ENCODE data around the gene TRIP12.
A peak's percentile ranks its signal among the peaks of the same experiment; 100 is the strongest.
"Not testable (repeated sequence)": the region's sequence is repeated elsewhere in the genome, so short reads cannot be mapped to it uniquely, and the experiment has no call there.

TRIP12 gene

DNA sequence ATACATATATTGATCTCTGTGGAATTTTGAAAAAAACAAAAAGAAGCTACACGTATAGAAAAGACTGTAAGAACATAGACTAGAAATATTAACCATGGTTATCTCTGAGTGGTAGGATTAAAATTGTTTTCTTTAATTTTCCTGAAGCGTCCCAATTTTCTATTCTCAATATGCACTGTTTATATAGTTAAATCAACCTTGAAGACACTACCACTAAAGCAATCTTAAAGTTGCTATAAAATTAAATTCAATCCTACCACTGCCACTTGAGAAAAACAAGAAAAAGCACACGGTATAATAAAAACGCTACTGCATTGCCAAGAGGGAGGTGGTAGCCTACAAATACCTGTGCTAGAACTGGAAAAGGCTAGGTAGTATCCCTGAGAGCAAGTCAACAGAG lies 47.2 kb downstream of the TRIP12 start:
- no peak for DNase-seq (ENCODE audit: low read depth)

DNA sequence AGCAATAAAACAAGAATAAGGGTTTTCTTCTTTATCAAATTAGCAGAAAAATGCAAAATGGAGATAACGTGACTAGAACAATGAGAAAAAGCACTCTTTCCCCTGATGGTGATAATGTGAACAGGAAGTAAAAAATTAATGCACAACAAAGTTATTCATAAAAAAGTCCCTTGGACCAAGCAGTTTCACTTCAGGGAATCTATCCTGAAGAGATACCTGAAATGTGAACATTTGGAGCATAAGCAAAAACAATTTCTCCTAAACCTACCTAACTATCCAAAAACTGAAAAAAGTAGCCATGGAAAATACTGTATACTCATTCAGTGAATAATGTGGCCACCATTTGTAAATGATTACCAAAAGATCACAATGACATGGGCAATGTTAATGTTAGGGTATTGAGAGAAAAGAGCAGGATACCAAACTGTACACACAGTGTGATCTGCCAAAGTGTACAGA lies 48.7 kb downstream of the TRIP12 start:
- DNase-seq (ENCODE audit: low read depth) = no peak

- DNase-seq (ENCODE audit: low read depth) = no peak
These were observed 50.7 kb downstream of the TRIP12 start for GRCh38 chr2:229870903-229871656.

- no peak for DNase-seq (ENCODE audit: low read depth)
These were observed 52.6 kb downstream of the TRIP12 start for GRCh38 chr2:229869226-229869625.

DNA sequence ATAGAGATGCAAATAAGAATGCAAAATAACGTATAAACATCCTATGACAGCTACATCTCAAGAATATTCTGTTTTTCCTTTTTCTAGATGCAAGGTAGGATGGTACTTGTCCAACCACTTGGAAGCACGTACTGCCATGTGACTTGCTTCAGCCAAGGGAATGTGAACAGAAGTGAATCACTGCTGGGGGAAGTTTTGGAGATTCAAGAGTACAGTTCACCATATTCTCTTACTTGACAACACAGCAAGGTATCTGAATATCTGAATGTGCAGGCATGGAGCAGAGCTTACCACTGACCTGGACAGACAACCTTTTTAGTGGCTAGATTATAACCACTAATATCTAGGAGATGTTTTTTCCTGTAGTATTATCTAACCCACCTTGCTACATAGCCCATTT lies 53.0 kb downstream of the TRIP12 start:
- DNase-seq (ENCODE audit: low read depth) = no peak

DNA sequence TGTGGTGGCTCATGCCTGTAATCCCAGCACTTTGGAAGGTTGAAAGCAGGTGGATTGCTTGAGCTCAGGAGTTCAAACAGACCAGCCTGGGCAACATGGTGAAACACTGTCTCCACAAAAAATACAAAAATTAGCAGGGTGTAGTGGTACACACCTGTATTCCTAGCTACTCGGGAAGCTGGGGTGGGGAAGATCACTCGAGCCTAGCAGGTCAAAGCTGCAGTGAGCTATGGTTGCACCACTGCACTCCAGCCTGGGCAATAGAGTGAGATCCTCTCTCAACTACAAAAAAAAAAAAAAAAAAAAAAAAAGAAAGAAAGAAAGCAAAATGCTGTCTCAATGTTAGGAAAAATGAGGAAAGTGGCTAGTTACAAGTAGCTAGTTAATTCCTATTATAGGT lies 56.8 kb downstream of the TRIP12 start:
- DNase-seq (ENCODE audit: low read depth) = no peak

GRCh38 chr2:229861431-229861830 lies 60.4 kb downstream of the TRIP12 start:
- no peak for DNase-seq (ENCODE audit: low read depth)

DNA sequence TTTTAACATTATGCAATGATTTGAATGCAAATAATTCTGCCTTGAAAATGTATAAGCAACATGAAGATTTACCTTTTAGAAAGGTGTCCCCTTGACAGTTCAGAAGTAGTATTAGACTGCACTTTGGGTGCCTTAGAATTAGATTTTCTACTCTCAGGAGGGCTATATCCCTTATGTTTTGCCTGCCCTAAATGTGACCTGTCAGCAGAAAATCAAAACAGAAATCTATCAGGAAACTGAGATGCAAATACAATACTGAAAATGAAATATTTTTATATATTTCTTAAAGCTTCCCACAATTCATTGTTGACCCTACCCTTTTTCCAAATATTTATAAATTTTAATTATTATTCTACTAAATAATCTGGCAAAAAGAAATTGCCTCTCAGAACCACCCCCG lies 61.5 kb downstream of the TRIP12 start:
- DNase-seq (ENCODE audit: low read depth) = no peak

DNA sequence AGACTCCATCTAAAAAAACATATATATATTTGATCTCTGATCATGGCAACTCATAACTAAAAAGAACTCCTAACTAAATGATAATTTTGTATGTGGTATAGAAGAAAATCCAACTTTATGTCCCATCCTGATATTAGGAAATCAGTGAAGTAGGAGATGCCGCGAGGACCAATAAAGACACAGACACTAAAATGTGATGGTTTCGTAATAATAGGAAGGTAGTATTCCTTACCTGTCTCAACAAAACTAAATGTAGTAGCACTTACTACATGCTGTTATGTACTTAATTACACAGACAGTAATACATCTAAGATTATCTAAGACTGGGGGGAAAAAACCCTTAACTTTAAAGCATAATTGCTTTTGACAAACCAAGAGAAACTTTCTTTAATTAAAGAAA lies 63.5 kb downstream of the TRIP12 start:
- no peak for DNase-seq (ENCODE audit: low read depth)

DNA sequence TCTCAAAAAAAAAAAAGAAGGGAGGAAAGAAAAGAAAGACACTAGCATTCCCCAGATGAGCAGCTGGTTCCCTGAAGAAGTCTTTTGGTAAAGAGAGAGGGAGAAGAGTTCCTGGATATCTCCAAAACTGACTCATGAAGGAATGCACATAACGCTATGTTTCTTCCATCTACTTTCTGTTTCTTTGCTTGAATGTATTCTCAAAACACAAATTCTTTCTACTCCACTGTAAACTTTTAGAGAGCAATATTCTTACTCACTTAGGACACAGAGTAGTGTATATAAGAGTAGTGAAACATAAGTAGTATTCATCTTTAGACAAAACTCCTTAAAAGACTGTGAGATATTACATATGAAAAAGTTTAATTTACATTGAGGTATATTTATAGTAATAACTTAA lies 64.2 kb downstream of the TRIP12 start:
- no peak for DNase-seq (ENCODE audit: low read depth)

GRCh38 chr2:229856413-229856812 lies 65.4 kb downstream of the TRIP12 start:
- DNase-seq (ENCODE audit: low read depth) = no peak

DNA sequence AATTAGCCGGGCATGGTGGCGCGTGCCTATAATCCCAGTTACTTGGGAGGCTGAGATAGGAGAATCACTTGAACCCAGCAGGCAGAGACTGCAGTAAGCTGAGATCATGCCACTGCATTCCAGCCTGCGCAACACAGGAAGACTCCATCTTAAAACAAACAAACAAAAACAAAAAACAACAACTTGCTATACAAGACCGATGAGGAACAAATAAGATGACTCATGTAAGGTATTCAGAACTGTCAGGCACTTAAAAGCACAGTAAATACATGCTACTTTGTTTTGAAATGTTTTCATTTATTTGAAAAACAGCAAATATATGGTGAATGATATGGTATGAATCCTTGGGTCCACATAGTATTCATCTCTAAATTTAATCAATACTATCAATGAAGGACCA lies 66.7 kb downstream of the TRIP12 start:
- DNase-seq (ENCODE audit: low read depth) = no peak

GRCh38 chr2:229852565-229852964 lies 69.2 kb downstream of the TRIP12 start:
- DNase-seq (ENCODE audit: low read depth) = peak; percentile 28

- no peak for DNase-seq (ENCODE audit: low read depth)
These were observed 69.9 kb downstream of the TRIP12 start for GRCh38 chr2:229851870-229852269.

DNA sequence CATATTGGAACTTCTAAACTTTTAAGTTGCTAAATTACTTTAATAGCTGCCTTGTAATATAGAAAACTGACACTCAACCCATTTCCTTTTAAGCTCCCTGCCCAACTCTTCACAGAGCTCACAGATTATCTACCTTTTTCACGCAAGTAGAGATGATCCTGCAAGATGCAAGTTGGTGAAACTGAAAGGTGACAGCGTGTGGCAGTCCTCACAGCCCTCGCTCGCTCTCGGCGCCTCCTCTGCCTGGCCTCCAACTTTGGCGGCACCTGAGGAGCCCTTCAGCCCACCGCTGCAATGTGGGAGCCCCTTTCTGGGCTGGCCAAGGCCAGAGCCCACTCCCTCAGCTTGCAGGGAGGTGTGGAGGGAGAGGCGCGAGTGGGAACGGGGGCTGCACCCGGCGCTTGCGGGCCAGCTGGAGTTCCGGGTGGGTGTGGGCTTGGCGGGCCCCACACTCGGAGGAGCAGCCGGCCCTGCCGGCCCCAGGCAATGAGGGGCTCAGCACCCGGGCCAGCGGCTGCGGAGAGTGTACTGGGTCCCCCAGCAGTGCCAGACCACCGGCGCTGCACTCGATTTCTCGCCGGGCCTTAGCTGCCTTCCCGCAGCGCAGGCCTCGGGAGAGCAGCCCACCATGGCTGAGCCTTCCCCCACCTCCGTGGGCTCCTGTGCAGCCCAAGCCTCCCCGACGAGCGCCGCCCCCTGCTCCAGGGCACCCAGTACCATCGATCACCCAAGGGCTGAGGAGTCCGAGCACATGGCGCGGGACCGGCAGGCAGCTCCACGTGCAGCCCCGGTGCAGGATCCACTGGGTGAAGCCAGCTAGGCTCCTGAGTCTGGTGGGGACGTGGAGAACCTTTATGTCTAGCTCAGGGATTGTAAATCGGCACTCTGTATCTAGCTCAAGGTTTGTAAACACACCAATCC lies 71.2 kb downstream of the TRIP12 start:
- DNase-seq (ENCODE audit: low read depth) = not testable (repeated sequence)

GRCh38 chr2:229849073-229849472 lies 72.7 kb downstream of the TRIP12 start:
- DNase-seq (ENCODE audit: low read depth) = no peak

- DNase-seq (ENCODE audit: low read depth) = no peak
These were observed 78.2 kb downstream of the TRIP12 start for GRCh38 chr2:229843613-229844012.

DNA sequence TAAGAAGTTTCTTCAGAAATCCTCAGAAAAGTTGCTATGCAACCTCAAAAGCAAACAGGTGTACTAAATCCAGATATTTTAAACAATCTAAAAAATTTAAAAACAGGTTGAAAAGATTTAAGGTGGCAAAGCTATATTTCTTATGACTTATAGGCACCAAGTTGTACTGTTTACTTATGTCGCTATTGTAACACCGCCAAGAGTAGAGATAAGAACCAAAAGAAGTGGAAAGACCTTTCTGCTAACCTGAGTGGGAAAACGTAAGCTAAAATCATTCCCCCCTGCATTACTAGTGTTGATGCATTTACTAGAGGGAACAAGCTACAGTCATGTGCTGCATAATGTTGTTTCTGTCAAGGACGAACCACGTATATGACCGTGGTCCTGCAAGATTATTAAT lies 83.1 kb downstream of the TRIP12 start:
- no peak for DNase-seq (ENCODE audit: low read depth)

GRCh38 chr2:229836847-229837246 lies 85.0 kb downstream of the TRIP12 start:
- DNase-seq (ENCODE audit: low read depth) = no peak

DNA sequence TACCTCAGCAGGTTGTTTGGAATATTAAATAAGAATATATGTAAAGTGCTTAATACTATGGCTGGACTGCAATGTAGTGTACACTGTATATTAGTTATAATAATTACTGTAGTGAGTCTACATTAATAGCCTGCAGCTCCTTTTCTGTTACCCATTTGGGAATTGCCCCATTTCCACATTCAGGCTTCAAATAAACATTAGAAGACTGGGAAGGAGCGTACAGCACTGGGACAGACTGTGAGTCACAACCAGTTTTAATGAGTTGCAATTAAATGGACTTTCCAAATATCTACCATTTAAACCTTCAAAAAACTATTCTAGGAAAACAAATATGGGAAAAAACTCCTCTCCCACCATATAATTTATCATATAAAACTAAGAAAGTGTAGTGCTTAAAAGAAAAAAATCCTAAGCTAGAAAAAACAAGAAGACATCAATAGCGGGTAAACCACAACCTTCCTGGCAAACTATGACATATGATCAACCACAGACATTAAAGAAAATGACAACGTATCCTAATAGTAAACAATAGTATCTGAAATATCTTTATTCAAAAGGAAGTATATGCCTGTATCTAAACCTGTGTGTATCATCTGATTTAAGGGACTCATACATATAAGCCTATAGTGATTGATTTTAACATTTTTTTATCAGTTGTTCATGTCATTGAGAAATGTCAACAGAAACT lies 86.1 kb downstream of the TRIP12 start:
- no peak for DNase-seq (ENCODE audit: low read depth)

GRCh38 chr2:229834368-229834767 lies 87.4 kb downstream of the TRIP12 start:
- not testable (repeated sequence) for DNase-seq (ENCODE audit: low read depth)

DNA sequence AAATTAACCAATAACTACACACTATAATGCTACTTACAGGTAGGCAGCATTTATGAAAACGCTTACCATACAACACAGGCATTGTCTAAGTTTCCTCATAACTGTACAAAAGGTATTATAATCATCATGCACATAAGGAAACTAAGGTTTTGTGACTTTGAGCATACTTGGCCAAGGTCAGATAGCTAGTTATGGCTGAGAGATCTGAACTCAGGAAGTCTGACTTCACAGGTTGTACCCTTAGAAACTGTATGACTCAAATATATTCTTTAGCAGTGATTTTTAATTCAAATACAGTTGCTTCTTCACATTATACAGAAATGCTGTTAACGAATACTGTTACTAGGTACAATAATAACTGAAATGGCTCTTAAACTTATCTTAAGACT lies 89.3 kb downstream of the TRIP12 start:
- DNase-seq (ENCODE audit: low read depth) = no peak
